HepG2 (cell line): Measurements from ENCODE around the gene SDCCAG8. TPM values are rescaled to one million over a fixed set of nuclear protein-coding genes. Genes with fewer than 3 reads are reported as not detected.

Experiments
- ARID2 ChIP-seq: sonication (generic); formaldehyde crosslinking; IDR thresholded peaks from 2 replicates; pipeline ENCODE4 v1.8.1; 2022; ENCODE audit warnings: mild to moderate bottlenecking, missing genetic modification reagents, borderline replicate concordance
- ATAD3A ChIP-seq: sonication (generic); formaldehyde crosslinking; IDR thresholded peaks from 2 replicates; pipeline ENCODE4 v1.4.0; 2020; ENCODE audit warnings: missing genetic modification reagents
- CEBPB ChIP-seq: IDR thresholded peaks from 2 replicates; pipeline ENCODE4 v1.6.1; 2011; ENCODE audit warnings: low read depth, low read length, improper control_type of control experiment, borderline replicate concordance
- DMTF1 ChIP-seq: sonication (generic); formaldehyde crosslinking; IDR thresholded peaks from 2 replicates; pipeline ENCODE4 v1.4.0; 2020; ENCODE audit warnings: mild to moderate bottlenecking, missing genetic modification reagents
- ELF3 ChIP-seq: IDR thresholded peaks from 2 replicates; pipeline ENCODE4 v1.6.1; 2016; ENCODE audit warnings: missing genetic modification reagents, missing compliant biosample characterization
- MAX ChIP-seq: IDR thresholded peaks from 2 replicates; pipeline ENCODE4 v1.6.1; 2012; ENCODE audit warnings: inconsistent platforms
- POLR2AphosphoS2 ChIP-seq: IDR thresholded peaks from 2 replicates; pipeline ENCODE4 v1.6.1; 2011; ENCODE audit warnings: low read depth, low read length, improper control_type of control experiment
- RFXANK ChIP-seq: IDR thresholded peaks from 2 replicates; pipeline ENCODE4 v1.6.1; 2016
- SMYD3 ChIP-seq: sonication (generic); formaldehyde crosslinking; IDR thresholded peaks from 2 replicates; pipeline ENCODE4 v1.8.1; 2023; ENCODE audit warnings: mild to moderate bottlenecking, missing genetic modification reagents
- SRSF4 ChIP-seq: fragments of 200-400 bp; formaldehyde crosslinking; IDR thresholded peaks from one replicate; pipeline ENCODE4 v1.6.1; 2018; ENCODE audit warnings: mild to moderate bottlenecking, low read depth, low read length, moderate library complexity; ENCODE audit not compliant: poor library complexity, severe bottlenecking
- TBX2 ChIP-seq: sonication (generic); formaldehyde crosslinking; IDR thresholded peaks from 2 replicates; pipeline ENCODE4 v1.5.0; 2020; ENCODE audit warnings: missing genetic modification reagents, mild to moderate bottlenecking, borderline replicate concordance
- TRIM24 ChIP-seq: sonication (generic); formaldehyde crosslinking; IDR thresholded peaks from 2 replicates; pipeline ENCODE4 v1.8.0; 2022; ENCODE audit warnings: mild to moderate bottlenecking, missing genetic modification reagents
- ZBTB20 ChIP-seq: sonication (generic); formaldehyde crosslinking; IDR thresholded peaks from 2 replicates; pipeline ENCODE4 v1.8.1; 2023; ENCODE audit warnings: missing genetic modification reagents, low read depth, mild to moderate bottlenecking, borderline replicate concordance
- ZFP36 ChIP-seq: fragments of 150-350 bp; IDR thresholded peaks from 2 replicates; pipeline ENCODE4 v1.6.1; 2018; ENCODE audit warnings: borderline replicate concordance, low read length, low read depth; ENCODE audit not compliant: partially characterized antibody
- ZFP37 ChIP-seq: sonication (generic); formaldehyde crosslinking; IDR thresholded peaks from 2 replicates; pipeline ENCODE4 v1.4.0; 2020; ENCODE audit warnings: missing genetic modification reagents, borderline replicate concordance
- ZFY ChIP-seq: sonication (generic); formaldehyde crosslinking; IDR thresholded peaks from 2 replicates; pipeline ENCODE4 v1.4.0; 2020; ENCODE audit warnings: missing genetic modification reagents
- ZGPAT ChIP-seq: IDR thresholded peaks from 2 replicates; pipeline ENCODE4 v1.6.1; 2016; ENCODE audit warnings: mild to moderate bottlenecking
- ZKSCAN1 ChIP-seq: fragments of 150-350 bp; IDR thresholded peaks from 2 replicates; pipeline ENCODE4 v1.6.1; 2014; ENCODE audit warnings: low read length
- ZNF367 ChIP-seq: sonication (generic); formaldehyde crosslinking; IDR thresholded peaks from 2 replicates; pipeline ENCODE4 v1.4.0; 2020; ENCODE audit warnings: missing genetic modification reagents, borderline replicate concordance
- ZNF383 ChIP-seq: sonication (generic); formaldehyde crosslinking; IDR thresholded peaks from 2 replicates; pipeline ENCODE4 v1.4.0; 2020; ENCODE audit warnings: missing genetic modification reagents, mild to moderate bottlenecking, borderline replicate concordance
- ZNF713 ChIP-seq: sonication (generic); formaldehyde crosslinking; IDR thresholded peaks from 2 replicates; pipeline ENCODE4 v1.4.0; 2020; ENCODE audit warnings: mild to moderate bottlenecking, missing genetic modification reagents
- ZNF740 ChIP-seq: sonication (generic); formaldehyde crosslinking; IDR thresholded peaks from 2 replicates; pipeline ENCODE4 v1.4.0; 2020; ENCODE audit warnings: missing genetic modification reagents
- ZNF747 ChIP-seq: sonication (generic); formaldehyde crosslinking; IDR thresholded peaks from 2 replicates; pipeline ENCODE4 v1.8.1; 2023; ENCODE audit warnings: missing genetic modification reagents, mild to moderate bottlenecking, borderline replicate concordance
- ZNF790 ChIP-seq: sonication (generic); formaldehyde crosslinking; IDR thresholded peaks from 2 replicates; pipeline ENCODE4 v1.8.0; 2022; ENCODE audit warnings: missing genetic modification reagents, mild to moderate bottlenecking, borderline replicate concordance
- ZNF879 ChIP-seq: sonication (generic); formaldehyde crosslinking; IDR thresholded peaks from 2 replicates; pipeline ENCODE4 v1.8.1; 2023; ENCODE audit warnings: missing genetic modification reagents
- polyA plus RNA-seq, 8 experiments: library from polyadenylated mRNA; depleted of rRNA in 3 of 8; stranded (reverse) in 7 of 8; unstranded in 1 of 8; fragments of >200 nt; fragmentation: Illumina TruSeq in 4 of 8; extraction: Trizol in 4 of 8; gene quantifications; 2 replicates each; pipeline versions ENCODE4 v1.2.1 to v1.2.3, GENCODE V29; 2011 to 2016; ENCODE audit warnings: low read depth in 4 of 8, missing spikeins in 1 of 8, mixed read lengths in 1 of 8; ENCODE audit not compliant: insufficient read depth in 1 of 8
- total RNA-seq, 5 experiments: library from RNA; depleted of rRNA; stranded (reverse); fragments of >200 nt; fragmentation: Illumina TruSeq; extraction: Trizol; gene quantifications; 2 replicates each; pipeline ENCODE4 v1.2.3, GENCODE V29; 2016; ENCODE audit warnings: low read depth in 1 of 5

SDCCAG8 gene
- total and polyA plus RNA-seq, 2 of the 13 experiments (the other 11 are each of a cell fraction or from before 2014, with no cell fraction given) = 9.5 to 13.4 TPM

- TF ChIP-seq DMTF1 (CRISPR knock-in tag) (no peak), ZFP36 (no peak), TBX2 (CRISPR knock-in tag) (peak; percentile 82; the same call in 1 of the 2 replicates), CEBPB (no peak), ZNF879 (CRISPR knock-in tag) (no peak), TRIM24 (peak; percentile 85; the same call in 1 of the 2 replicates), ZBTB20 (CRISPR knock-in tag) (peak; percentile 69; the same call in 1 of the 2 replicates), MAX (peak; percentile 98), ZNF790 (no peak), ZFY (CRISPR knock-in tag) (peak; percentile 63; the same call in 1 of the 2 replicates), ZNF747 (peak; percentile 30; the same call in 1 of the 2 replicates), SRSF4 (no peak), ATAD3A (no peak), ZNF740 (CRISPR knock-in tag) (no peak), RFXANK (no peak), ZNF713 (CRISPR knock-in tag) (no peak), ZNF383 (CRISPR knock-in tag) (no peak), ZFP37 (CRISPR knock-in tag) (0 out of 2 replicates have a peak, but pooled peaks have one; percentile 66), ARID2 (CRISPR knock-in tag) (no peak), ZNF367 (CRISPR knock-in tag) (no peak), SMYD3 (CRISPR knock-in tag) (no peak), ZKSCAN1 (no peak), POLR2AphosphoS2 (no peak), ELF3 (peak; percentile 97), ZGPAT (CRISPR knock-in tag) (peak; percentile 83)
These were observed 250.3 kb downstream of the SDCCAG8 start (continued) for GRCh38 chr1:243505986-243506689.
